Prostate gland (tissue), 2 donors: ENCODE results near the gene B4GAT1. TPM values are rescaled to one million over a fixed set of nuclear protein-coding genes. Genes with fewer than 3 reads are reported as not detected.

Experiments
- DNase-seq: peaks from one replicate; pipeline ENCODE4 v3.0.0-alpha.2; 2019; ENCODE audit warnings: low spot score
- H3K27ac ChIP-seq, 2 donors: fragments of 200-600 bp; sonication (generic); 2 replicates each; pipeline ENCODE4 v1.5.1; 2017 to 2019
- H3K27me3 ChIP-seq: fragments of 200-600 bp; sonication (generic); replicated peaks from 2 replicates; pipeline ENCODE4 v1.5.1; 2019; ENCODE audit not compliant: insufficient read depth
- H3K36me3 ChIP-seq, 2 donors: fragments of 200-600 bp; sonication (generic); 1 replicate in 1 of 2; 2 replicates in 1 of 2; pipeline versions ENCODE4 v1.5.1 to v1.8.1; 2017 to 2019
- H3K4me1 ChIP-seq: fragments of 200-600 bp; sonication (generic); replicated peaks from 2 replicates; pipeline ENCODE4 v1.5.1; 2019
- H3K4me3 ChIP-seq, 2 donors: fragments of 200-600 bp; sonication (generic); 2 replicates each; pipeline ENCODE4 v1.5.1; 2017 to 2019
- H3K9me3 ChIP-seq: fragments of 200-600 bp; sonication (generic); 2 replicates; pipeline ENCODE4 v1.5.1; 2017
- CTCF ChIP-seq, 4 experiments: fragments of 200-600 bp in 2 of 4; fragments of 450-650 bp in 2 of 4; sonication (generic) in 2 of 4; IDR thresholded peaks; 1 replicate in 3 of 4; 2 replicates in 1 of 4; pipeline ENCODE4 v1.5.1; 2016 to 2019; ENCODE audit warnings: antibody characterized with exemption in 4 of 4, mild to moderate bottlenecking in 2 of 4, moderate library complexity in 2 of 4
- POLR2A ChIP-seq: fragments of 450-650 bp; IDR thresholded peaks from one replicate; pipeline ENCODE4 v1.6.1; 2016; ENCODE audit warnings: antibody characterized with exemption, mild to moderate bottlenecking
- POLR2AphosphoS5 ChIP-seq: sonication (generic); formaldehyde crosslinking; IDR thresholded peaks from one replicate; pipeline ENCODE4 v1.6.1; 2017; ENCODE audit warnings: antibody characterized with exemption
- WGBS: methylation state at CpG from one replicate; pipeline ENCODE4 v1.1.5; 2018; 5-methylcytosine and 5-hydroxymethylcytosine counted together
- intact Hi-C: fragments of 100-400 bp; cut with DNase I; formaldehyde crosslinking; loops from one replicate; pipeline ENCODE4 v1.14.2; 2022
- total RNA-seq, 2 donors: library from RNA; depleted of rRNA; stranded (reverse); fragments of >200 nt; gene quantifications; one replicate each; pipeline ENCODE4 v1.1.0, GENCODE V29; 2016

Gene B4GAT1
- total RNA-seq, 2 donors from 2014 or later: 47.0 to 64.9 TPM

- H3K4me3 ChIP-seq: no peak overlapping the region
- intact Hi-C loops: no loop called here
- H3K27me3 ChIP-seq: no peaks in the 10 kb centered on the region
- H3K27ac ChIP-seq: no peak overlapping the region
- H3K36me3 ChIP-seq: no peaks in the 10 kb centered on the region
- H3K9me3 ChIP-seq: no peaks in the 10 kb centered on the region
- H3K4me1 ChIP-seq: peaks cover 9% of the 10 kb centered on the region
- DNase-seq: no peak
- 82% methylated on average over 18 of the region's 18 CpGs for WGBS
- TF ChIP-seq CTCF (IDR thresholded peaks at IDR 0.05) (no peak), POLR2A (no peak), POLR2AphosphoS5 (no peak)
Measured at GRCh38 chr11:66332371-66333219, 14.8 kb downstream of the B4GAT1 start.

GRCh38 chr11:66331542-66332370, 15.7 kb downstream of the B4GAT1 start:
- Histone ChIP-seq H3K9me3 (no peaks in the 10 kb centered on the region), H3K36me3 (no peaks in the 10 kb centered on the region), H3K4me1 (peaks cover 8% of the 10 kb centered on the region), H3K27ac (no peak overlapping the region), H3K27me3 (no peaks in the 10 kb centered on the region), H3K4me3 (no peak overlapping the region)
- no peak for DNase-seq
- 88% methylated on average over 12 of the region's 12 CpGs for WGBS
- no peak for TF ChIP-seq CTCF (IDR thresholded peaks at IDR 0.05)
- TF ChIP-seq POLR2A: no peak
- TF ChIP-seq POLR2AphosphoS5: no peak
- intact Hi-C loops: no loop called here

- no peak for DNase-seq
- H3K27me3 ChIP-seq: no peaks in the 10 kb centered on the region
- TF ChIP-seq POLR2AphosphoS5 (no peak), POLR2A (no peak), CTCF (IDR thresholded peaks at IDR 0.05) (no peak)
- H3K36me3 ChIP-seq: no peaks in the 10 kb centered on the region
- H3K27ac ChIP-seq: no peak overlapping the region
- no peak overlapping the region for H3K4me3 ChIP-seq
- intact Hi-C loops: no loop called here
- no peaks in the 10 kb centered on the region for H3K9me3 ChIP-seq
- WGBS: 66% methylated on average over 6 of the region's 10 CpGs
- peaks cover 4% of the 10 kb centered on the region for H3K4me1 ChIP-seq
Measured at GRCh38 chr11:66330931-66331330, 16.5 kb downstream of the B4GAT1 start.

GRCh38 chr11:66329165-66329673, 18.2 kb downstream of the B4GAT1 start:
- no peak for DNase-seq
- Histone ChIP-seq H3K4me3 (no peak overlapping the region), H3K27me3 (no peaks in the 10 kb centered on the region), H3K36me3 (no peaks in the 10 kb centered on the region), H3K27ac (no peak overlapping the region), H3K4me1 (no peaks in the 10 kb centered on the region), H3K9me3 (no peaks in the 10 kb centered on the region)
- TF ChIP-seq POLR2A (no peak), CTCF (IDR thresholded peaks at IDR 0.05) (no peak), POLR2AphosphoS5 (no peak)
- intact Hi-C loops: loop anchor here (2.0 kb wide), 1 partner anchor 16 kb away; no protein-coding TSS in a partner anchor
- 88% methylated on average over 3 of the region's 3 CpGs for WGBS
